A673 (cell line): ENCODE measurements around the gene PTTG1IP.

ENCODE experiments used
- EZH2 ChIP-seq: fragments of 200-600 bp; sonication (generic); IDR thresholded peaks from 2 replicates; pipeline ENCODE4 v1.6.1; 2017; ENCODE audit warnings: borderline replicate concordance, low read depth, mild to moderate bottlenecking, mixed read lengths, antibody characterized with exemption, low read length; ENCODE audit not compliant: poor library complexity, severe bottlenecking
- TF ChIP-seq, protein P1 (sequence below): fragments of 300-800, 200-600 bp; sonication (generic); conservative IDR thresholded peaks from 2 replicates; pipeline ENCODE4 v1.5.1; 2017; ENCODE audit warnings: low read depth, mild to moderate bottlenecking, antibody characterized with exemption, low read length, moderate library complexity, mixed read lengths

GRCh38 chr21:44829507-44830092, 43.9 kb downstream of the PTTG1IP start:
- no peak for TF ChIP-seq EZH2
- TF ChIP-seq, protein P1, sequence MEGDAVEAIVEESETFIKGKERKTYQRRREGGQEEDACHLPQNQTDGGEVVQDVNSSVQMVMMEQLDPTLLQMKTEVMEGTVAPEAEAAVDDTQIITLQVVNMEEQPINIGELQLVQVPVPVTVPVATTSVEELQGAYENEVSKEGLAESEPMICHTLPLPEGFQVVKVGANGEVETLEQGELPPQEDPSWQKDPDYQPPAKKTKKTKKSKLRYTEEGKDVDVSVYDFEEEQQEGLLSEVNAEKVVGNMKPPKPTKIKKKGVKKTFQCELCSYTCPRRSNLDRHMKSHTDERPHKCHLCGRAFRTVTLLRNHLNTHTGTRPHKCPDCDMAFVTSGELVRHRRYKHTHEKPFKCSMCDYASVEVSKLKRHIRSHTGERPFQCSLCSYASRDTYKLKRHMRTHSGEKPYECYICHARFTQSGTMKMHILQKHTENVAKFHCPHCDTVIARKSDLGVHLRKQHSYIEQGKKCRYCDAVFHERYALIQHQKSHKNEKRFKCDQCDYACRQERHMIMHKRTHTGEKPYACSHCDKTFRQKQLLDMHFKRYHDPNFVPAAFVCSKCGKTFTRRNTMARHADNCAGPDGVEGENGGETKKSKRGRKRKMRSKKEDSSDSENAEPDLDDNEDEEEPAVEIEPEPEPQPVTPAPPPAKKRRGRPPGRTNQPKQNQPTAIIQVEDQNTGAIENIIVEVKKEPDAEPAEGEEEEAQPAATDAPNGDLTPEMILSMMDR: no peak
